ENCODE measurements around the gene GPRASP2.

GRCh38 chrX:102739657-102740056 lies 27.4 kb downstream of the GPRASP2 start:
- TF ChIP-seq EZH2 (IDR thresholded peaks at IDR 0.05) (no peak), POLR2AphosphoS5 (IDR thresholded peaks at IDR 0.05; ENCODE audit: borderline replicate concordance, low read depth, low read length) (no peak)
